Measurements from ENCODE around the gene TUBA3D.
"Not testable (repeated sequence)": the region's sequence is repeated elsewhere in the genome, so short reads cannot be mapped to it uniquely, and the experiment has no call there.

TUBA3D gene

GRCh38 chr2:131484906-131485460 lies 9.1 kb downstream of the TUBA3D start:
- not testable (repeated sequence) for DNase-seq

GRCh38 chr2:131486201-131486902 lies 10.4 kb downstream of the TUBA3D start:
- DNase-seq, result not testable (repeated sequence)

DNA sequence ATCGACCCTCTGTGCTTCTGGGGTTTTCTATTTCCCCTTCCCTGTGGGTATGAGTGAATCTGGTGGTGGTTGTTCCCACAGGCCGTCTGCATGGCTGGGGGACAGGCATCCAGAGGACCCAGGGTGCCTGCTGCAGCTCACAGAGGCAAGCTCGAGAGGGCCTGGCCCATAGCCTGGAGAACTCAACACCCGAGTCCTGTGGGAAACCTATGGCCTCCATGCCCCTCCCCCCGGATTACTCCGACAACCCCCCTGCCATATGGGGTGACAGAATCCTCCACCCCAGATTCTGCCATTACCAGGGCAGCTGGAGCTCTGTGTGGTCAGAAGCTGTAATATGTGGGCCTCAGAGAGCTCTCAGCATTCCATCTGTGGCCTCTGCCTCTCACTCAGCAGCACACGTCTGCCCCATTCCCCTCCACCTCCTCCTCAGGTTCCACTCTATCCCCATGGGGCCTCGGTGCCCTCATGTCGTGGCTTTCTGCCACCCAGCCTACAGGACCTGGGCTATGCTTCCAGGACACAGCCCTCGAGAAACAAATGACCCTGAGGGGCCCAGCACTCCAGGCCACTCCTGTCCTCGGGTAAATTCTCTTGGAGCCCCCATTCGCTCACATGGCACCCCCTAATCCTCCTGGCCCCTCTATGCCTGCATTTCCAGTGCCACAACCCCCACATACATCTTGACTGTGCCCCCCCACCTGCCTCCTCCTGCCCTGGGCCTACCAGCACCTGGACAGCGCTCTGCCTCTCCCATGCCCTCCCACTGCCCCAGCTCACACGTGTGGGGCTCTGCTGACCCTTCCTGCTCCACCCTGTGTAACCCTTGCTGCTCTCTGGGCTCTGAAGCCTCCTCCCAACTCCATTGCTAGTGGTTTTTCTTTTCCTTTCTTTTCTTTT lies 12.6 kb downstream of the TUBA3D start:
- DNase-seq, result no peak

DNA sequence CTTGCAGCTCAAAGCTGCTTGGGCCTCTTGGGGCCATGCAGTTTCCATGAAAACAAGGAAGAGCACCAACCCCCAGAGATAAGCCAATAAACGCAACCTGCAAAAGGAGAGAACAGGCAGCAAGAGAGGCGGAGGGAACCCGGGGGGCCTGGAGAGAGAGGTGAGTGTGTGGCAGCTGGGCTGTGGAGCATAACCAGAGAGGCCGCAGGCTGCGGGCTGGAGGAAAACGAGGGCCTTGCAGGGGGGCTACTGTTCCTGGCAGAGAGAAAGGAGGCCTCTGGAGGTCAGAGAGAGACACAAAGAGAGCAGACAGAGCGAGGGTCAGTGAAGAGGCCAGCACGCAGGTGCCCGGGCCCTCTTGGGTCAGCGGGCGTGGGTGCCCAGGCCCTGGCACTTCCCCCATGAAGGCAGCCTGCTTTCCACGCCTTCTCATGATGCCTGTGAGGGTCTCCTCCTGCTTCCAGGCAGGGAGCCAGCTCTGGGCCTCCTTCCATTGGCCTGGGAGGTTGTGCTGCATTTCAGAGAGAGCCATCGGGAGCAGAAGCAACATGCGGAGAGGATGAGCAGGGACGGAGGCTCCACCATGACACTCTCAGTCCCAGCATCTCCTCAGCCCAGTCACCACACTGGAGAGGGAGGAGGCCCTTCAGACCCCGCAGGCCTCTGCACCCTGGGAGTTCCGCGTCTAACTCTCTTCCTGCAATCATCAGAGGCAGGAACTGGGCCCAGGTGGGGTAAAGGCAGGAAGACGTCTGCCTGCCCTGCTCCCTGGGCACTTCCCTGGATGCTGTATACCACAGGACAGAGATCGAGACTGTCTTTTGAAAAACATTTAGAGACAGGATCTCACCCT lies 14.9 kb downstream of the TUBA3D start:
- DNase-seq, result not testable (repeated sequence)

GRCh38 chr2:131491469-131491836 lies 15.5 kb downstream of the TUBA3D start:
- not testable (repeated sequence) for DNase-seq

DNA sequence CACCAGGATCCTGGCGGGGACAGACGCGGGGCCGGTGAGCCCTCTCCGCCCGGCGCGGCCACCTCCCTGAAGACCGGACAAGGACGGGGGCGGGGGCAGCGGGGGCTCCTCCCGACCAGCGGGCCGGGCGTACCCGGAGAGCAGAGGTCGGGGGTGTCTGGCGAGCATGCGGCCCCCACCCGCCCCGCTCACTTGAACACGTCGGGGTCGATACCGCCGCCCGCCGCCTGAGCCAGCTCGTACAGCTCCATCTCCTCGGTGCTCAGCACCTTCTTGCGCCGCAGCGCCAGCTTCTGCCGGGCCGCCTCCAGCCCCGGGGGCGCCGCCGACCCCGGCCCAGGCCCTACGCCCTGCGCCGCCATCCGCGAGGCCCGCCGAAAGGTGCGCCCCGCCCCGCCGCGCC lies 16.1 kb downstream of the TUBA3D start, which contains the start of gene MZT2A:
TSS of gene MZT2A (minus strand) at position 383 of the 403 bp plus-strand sequence. CDS start at position 362, 21 bp downstream.
- DNase-seq, result not testable (repeated sequence)

DNA sequence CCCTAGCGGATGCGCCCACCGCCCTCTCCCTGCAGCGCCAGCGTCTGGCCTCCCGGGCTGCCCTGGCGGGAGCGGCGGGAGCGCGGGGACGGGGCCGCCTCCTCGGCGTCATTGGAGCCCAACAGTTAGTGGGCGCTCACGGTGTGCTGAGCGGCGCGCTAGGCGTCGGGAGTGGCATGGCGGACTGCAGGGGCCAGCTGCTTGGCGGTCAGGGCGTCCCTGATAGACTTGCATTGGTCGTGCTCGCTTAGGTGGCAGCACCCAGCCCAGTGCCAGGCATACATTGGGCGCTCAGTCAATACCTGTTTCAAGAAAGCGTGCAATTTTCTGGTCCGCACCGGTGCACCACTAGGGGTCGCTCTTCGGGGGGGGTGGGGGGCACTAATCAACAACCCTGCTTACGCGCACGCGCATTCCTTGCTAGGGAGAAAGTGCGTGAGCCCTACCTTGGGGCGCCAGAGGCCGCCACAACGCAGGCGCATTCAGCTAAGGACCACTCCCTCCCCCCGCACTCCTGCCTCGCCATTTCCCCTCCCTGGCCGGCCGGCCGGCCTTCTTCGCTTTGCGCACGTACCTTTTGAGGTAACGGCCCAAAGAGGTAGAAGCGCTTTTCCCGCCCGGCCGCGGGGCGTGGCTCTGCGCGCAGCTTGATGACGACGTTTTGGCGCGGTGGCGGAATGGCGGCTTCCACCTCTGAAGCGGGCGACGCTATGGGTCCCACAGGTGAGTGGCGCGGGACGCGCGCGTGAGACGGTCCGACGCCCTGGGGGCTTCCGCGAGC lies 16.7 kb downstream of the TUBA3D start:
- peak; percentile 89 for DNase-seq

DNA sequence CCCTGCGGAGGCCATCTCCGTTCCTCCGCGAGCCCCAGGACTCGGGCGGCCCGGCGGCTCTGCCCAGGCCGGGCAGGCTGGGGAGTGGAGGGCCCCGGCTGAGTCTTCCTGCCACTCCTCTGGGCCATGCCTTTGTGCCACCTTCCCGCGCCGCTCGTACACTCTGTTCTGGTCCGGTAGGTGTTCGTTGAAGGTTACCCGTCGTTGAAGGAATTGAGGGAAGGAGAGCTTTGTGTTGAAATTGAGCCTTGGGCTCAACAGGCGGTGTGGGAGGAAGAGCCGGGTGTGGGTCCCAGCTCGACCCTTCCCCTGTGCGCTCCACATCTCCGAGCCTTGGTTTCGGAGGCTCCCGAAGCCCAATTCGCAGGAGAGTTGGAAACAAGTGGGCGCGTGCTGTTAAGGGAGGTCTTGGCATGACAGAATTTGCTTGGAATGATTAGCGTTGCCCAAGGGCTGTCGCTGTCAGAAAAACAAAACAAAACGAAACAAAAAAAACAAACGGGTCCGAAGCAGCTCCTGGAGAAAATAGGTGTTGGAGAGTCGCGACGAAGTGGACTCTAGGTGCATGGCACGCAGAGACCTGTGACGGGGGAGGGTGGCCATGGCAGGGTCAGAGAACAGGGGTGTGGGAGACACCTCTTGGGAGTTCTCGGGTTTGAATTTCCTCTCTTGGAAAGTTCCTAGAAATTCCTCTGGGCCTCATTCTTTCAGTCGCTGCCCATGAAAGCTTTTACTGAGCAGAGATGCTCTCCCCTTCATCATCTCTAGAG lies 17.5 kb downstream of the TUBA3D start:
- no peak for DNase-seq

GRCh38 chr2:131495506-131495905 lies 19.6 kb downstream of the TUBA3D start:
- not testable (repeated sequence) for DNase-seq

GRCh38 chr2:131498321-131498973 lies 22.5 kb downstream of the TUBA3D start:
- DNase-seq, result not testable (repeated sequence)

GRCh38 chr2:131503587-131503986 lies 27.7 kb downstream of the TUBA3D start:
- not testable (repeated sequence) for DNase-seq

DNA sequence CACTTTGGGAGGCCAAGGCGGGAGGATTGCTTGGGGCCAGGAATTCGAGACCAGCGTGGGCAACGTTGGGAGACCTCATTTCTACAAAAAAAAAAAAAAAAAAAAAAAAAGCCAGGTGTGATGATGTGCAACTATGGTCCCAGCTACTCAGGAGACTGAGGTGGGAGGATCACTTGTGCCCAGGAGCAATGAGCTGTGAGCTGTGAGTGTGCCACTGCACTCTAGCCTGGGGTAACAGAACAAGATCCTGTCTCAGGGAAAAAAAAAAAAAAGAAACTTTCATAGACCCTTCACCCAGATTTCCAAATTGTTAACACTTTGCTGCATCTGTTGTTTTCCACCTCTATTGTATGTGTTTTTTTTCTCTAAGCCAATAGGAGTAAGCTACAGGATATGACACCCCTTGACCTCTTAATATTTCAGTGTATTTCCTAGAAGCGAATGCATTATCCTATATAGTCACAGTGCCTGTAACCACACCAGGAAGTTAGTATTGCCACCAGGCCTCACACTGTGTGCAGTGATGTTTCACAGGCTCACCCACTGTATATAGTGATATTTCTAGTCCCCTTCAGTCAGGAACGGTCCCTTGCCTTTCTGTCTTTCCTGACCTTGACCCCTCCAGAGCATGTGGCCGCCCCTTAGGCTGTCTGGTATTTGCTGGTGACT lies 28.3 kb downstream of the TUBA3D start:
- not testable (repeated sequence) for DNase-seq

GRCh38 chr2:131509615-131510014 lies 33.7 kb downstream of the TUBA3D start:
- DNase-seq, result no peak

DNA sequence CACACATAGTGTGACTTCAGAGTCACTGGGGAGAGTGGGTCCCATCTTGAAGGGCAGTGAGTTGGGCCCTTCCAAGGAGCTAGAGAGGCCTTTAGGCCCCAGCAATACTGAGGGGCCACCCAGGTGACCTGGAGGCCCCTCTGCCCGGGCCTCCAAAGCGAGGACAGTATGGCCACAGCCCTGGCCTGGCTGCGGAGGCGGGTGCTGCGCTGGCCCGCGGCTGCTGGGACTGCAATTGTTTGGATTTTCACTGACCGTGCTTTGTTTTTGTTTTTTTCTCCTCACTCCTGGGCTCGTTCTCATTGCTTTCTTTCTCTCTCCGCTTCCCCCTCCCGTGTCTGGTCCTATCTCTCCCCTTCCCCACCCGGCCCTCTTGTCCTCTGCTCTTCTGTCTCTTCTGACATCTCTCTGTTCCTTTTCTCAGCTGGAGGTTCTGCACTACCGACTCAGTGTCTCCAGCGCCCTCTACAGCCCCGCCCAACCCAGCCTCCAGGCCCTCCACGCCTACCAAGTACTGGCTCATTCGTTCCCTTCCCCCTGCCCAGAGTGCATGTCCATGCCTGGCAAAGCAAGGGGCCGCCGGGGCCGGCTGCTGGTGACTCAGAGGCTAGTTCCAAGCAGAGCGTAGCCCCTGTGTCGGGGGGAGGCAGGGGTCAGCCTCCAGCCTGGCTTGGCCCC lies 35.5 kb downstream of the TUBA3D start:
- DNase-seq, result not testable (repeated sequence)

- DNase-seq, result not testable (repeated sequence)
Observed at GRCh38 chr2:131511969-131512870, 36.3 kb downstream of the TUBA3D start.

DNA sequence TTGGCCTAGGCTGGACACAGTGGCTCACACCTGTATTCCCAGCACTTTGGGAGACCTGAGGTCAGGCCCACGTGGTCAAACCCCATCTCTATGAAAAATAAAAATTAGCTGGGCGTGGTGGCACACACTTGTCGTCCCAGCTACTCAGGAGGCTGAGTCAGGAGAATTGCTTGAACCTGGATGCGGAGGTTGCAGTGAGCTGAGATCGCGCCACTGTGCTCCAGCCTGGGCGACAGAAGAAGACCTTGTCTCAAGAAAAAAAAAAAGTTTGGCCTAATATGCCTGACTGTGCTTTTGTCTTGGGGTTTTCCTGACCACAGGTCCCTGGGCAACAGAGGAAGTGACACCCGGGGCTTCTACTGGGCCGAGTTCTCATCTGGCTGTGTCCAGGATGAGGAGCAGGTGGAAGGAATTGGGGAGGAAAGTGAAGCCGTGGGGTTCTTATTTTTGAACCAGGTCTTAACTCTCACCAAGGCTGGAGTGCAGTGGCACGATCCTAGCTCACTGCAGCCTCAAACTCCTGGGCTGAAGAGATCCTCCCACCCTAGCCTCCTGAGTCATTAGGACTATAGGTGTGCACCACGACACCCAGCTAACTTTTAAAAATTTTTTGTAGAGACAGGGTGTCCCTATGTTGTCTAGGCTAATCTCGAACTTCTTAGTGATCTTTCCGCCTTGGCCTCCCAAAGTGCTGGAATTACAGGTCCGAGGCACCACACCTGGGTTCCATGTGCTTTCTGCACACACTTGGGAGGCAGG lies 38.7 kb downstream of the TUBA3D start:
- DNase-seq, result not testable (repeated sequence)

- not testable (repeated sequence) for DNase-seq
Observed at GRCh38 chr2:131515235-131515634, 39.3 kb downstream of the TUBA3D start.

Measured in NCI-H2029 treated with DMSO at 0.1 percent for 48 hours (cell line).